ENCODE data around the gene CTBP1.

Gene CTBP1

DNA sequence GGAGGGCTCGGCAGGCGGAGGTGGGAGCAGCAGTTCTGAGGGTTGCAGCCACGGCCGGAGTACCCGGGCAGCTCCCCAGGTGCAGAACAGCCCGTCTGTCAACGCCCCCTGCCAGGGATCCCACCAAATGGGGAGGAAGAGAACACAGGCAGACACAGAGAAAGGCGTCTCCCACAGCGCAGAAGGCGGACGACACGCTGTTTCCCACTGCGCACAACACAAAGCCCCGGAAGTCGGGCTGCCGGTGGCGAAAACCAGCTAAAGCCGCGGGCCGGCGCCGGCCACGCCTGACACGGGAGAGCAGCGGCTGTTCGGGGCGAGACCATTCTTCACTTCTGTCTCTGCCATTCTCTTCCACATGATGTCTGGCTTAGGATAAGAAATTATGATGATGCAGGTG is 31.6 kb downstream of the CTBP1 start:
- WGBS, result 97% methylated on average over 25 of the region's 27 CpGs
- no peak overlapping the region for H2BK15ac ChIP-seq (ENCODE audit: low read depth, poor library complexity, severe bottlenecking)
- H3K4me1 ChIP-seq (ENCODE audit: control insufficient read depth, insufficient read depth, low read depth, low read length), result peaks cover 16% of the 10 kb centered on the region

GRCh38 chr4:1216869-1217294 is 32.0 kb downstream of the CTBP1 start:
- WGBS, result 96% methylated on average over 21 of the region's 21 CpGs
- H3K9me3 ChIP-seq (ENCODE audit: control insufficient read depth, low read length), result no peaks in the 10 kb centered on the region
- no peak overlapping the region for H2AFZ ChIP-seq (ENCODE audit: low read depth, low read length)
- H3K27ac ChIP-seq (ENCODE audit: low read length, poor library complexity, severe bottlenecking), result no peak overlapping the region
- no peak overlapping the region for H3K4me2 ChIP-seq (ENCODE audit: low read length, poor library complexity, severe bottlenecking)
- H2BK15ac ChIP-seq (ENCODE audit: low read depth, poor library complexity, severe bottlenecking), result no peak overlapping the region
- peaks cover 71 to 72% of the 10 kb centered on the region in 2 experiments for H3K36me3 ChIP-seq (ENCODE audit: control insufficient read depth in 1 of 2, insufficient read depth in 2 of 2, low read depth in 1 of 2, low read length in 2 of 2)
- H2BK12ac ChIP-seq (ENCODE audit: low read length in 2 of 2), result no peak overlapping the region
- peaks cover 56% of the 10 kb centered on the region for H3K79me1 ChIP-seq (replicated peaks; ENCODE audit: low read length, poor library complexity, severe bottlenecking)
- peaks cover 17% of the 10 kb centered on the region for H3K4me1 ChIP-seq (ENCODE audit: control insufficient read depth, insufficient read depth, low read depth, low read length)
- H2BK120ac ChIP-seq (ENCODE audit: low read depth, low read length), result no peak overlapping the region
- no peak overlapping the region for H4K8ac ChIP-seq (ENCODE audit: low read length)
- no peak for DNase-seq
- no peak overlapping the region for H3K18ac ChIP-seq (ENCODE audit: low read depth in 1 of 2, low read length in 2 of 2)
- H4K91ac ChIP-seq (ENCODE audit: low read length), result no peak overlapping the region
- H3K23ac ChIP-seq (ENCODE audit: low read length in 2 of 2), result no peak overlapping the region
- H2BK5ac ChIP-seq (ENCODE audit: low read depth, low read length, poor library complexity, severe bottlenecking), result no peak overlapping the region
- no peak overlapping the region for H2AK5ac ChIP-seq (ENCODE audit: low read length, severe bottlenecking)
- H3K4ac ChIP-seq (ENCODE audit: low read depth in 1 of 2, low read length in 2 of 2), result no peak overlapping the region
- H3K27me3 ChIP-seq (ENCODE audit: control insufficient read depth in 1 of 2, insufficient read depth in 1 of 2, low read length in 2 of 2), result no peaks in the 10 kb centered on the region
- no peak overlapping the region for H3K14ac ChIP-seq (ENCODE audit: low read length in 2 of 2)
- H3K4me3 ChIP-seq (ENCODE audit: insufficient read depth in 1 of 2, low read depth in 1 of 2, low read length in 2 of 2), result no peak overlapping the region
- no peak overlapping the region for H3K9ac ChIP-seq (ENCODE audit: low read length)

More for the DNA sequence above, 31.6 kb downstream of the CTBP1 start:
- Histone ChIP-seq H3K14ac (ENCODE audit: low read length in 2 of 2) (no peak overlapping the region), H3K4me2 (ENCODE audit: low read length, poor library complexity, severe bottlenecking) (no peak overlapping the region), H2BK5ac (ENCODE audit: low read depth, low read length, poor library complexity, severe bottlenecking) (no peak overlapping the region), H3K4me3 (ENCODE audit: insufficient read depth in 1 of 2, low read depth in 1 of 2, low read length in 2 of 2) (no peak overlapping the region), H4K8ac (ENCODE audit: low read length) (no peak overlapping the region), H2BK12ac (ENCODE audit: low read length in 2 of 2) (no peak overlapping the region), H4K91ac (ENCODE audit: low read length) (no peak overlapping the region), H2AK5ac (ENCODE audit: low read length, severe bottlenecking) (no peak overlapping the region), H3K18ac (ENCODE audit: low read depth in 1 of 2, low read length in 2 of 2) (no peak overlapping the region), H3K9me3 (ENCODE audit: control insufficient read depth, low read length) (no peaks in the 10 kb centered on the region), H3K36me3 (ENCODE audit: control insufficient read depth in 1 of 2, insufficient read depth in 2 of 2, low read depth in 1 of 2, low read length in 2 of 2) (peaks cover 67 to 71% of the 10 kb centered on the region in 2 experiments), H3K9ac (ENCODE audit: low read length) (no peak overlapping the region), H2BK120ac (ENCODE audit: low read depth, low read length) (no peak overlapping the region), H3K23ac (ENCODE audit: low read length in 2 of 2) (no peak overlapping the region), H3K27ac (ENCODE audit: low read length, poor library complexity, severe bottlenecking) (no peak overlapping the region), H3K4ac (ENCODE audit: low read depth in 1 of 2, low read length in 2 of 2) (no peak overlapping the region), H2AFZ (ENCODE audit: low read depth, low read length) (no peak overlapping the region), H3K79me1 (replicated peaks; ENCODE audit: low read length, poor library complexity, severe bottlenecking) (peaks cover 58% of the 10 kb centered on the region), H3K27me3 (ENCODE audit: control insufficient read depth in 1 of 2, insufficient read depth in 1 of 2, low read length in 2 of 2) (no peaks in the 10 kb centered on the region)
- DNase-seq, result no peak

DNA sequence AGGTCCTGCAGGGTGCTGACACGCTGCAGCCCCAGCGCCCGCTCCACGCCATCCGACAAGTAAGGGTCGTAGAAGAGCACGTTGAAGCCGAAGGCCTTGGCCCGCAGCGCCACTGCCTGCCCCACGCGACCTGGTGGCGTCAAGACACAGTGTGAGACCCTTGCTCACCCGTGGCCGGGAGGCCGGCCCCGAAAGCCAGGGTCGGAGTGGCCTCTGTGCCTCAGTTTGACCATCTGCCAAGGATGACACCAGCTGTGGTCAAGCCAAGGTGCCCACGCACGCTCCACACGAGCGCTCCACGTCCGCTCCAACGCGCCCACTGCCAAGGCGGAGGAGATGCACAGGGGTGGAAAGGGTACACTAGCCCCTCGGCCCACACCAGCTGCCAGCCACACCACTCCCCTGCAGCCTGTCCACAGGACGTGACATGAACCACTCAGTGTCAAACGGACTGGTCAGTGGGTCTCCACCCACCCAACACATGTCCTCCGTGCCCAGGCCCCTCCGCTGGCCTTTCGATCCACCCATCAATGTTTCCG is 32.8 kb downstream of the CTBP1 start:
- no peak overlapping the region for H3K27ac ChIP-seq (ENCODE audit: low read length, poor library complexity, severe bottlenecking)
- DNase-seq, result no peak
- no peak overlapping the region for H2AK5ac ChIP-seq (ENCODE audit: low read length, severe bottlenecking)
- H3K79me1 ChIP-seq (replicated peaks; ENCODE audit: low read length, poor library complexity, severe bottlenecking), result peaks cover 52% of the 10 kb centered on the region
- no peaks in the 10 kb centered on the region for H3K27me3 ChIP-seq (ENCODE audit: control insufficient read depth in 1 of 2, insufficient read depth in 1 of 2, low read length in 2 of 2)
- H3K9ac ChIP-seq (ENCODE audit: low read length), result no peak overlapping the region
- H2BK12ac ChIP-seq (ENCODE audit: low read length in 2 of 2), result peak overlapping the region in 1 of 2 experiments; percentile 7
- WGBS, result 96% methylated on average over 34 of the region's 34 CpGs
- no peaks in the 10 kb centered on the region for H3K9me3 ChIP-seq (ENCODE audit: control insufficient read depth, low read length)
- H4K91ac ChIP-seq (ENCODE audit: low read length), result peak overlapping the region; percentile 55
- H3K23ac ChIP-seq (ENCODE audit: low read length in 2 of 2), result no peak overlapping the region
- no peak overlapping the region for H2BK5ac ChIP-seq (ENCODE audit: low read depth, low read length, poor library complexity, severe bottlenecking)
- H2BK15ac ChIP-seq (ENCODE audit: low read depth, poor library complexity, severe bottlenecking), result no peak overlapping the region
- peaks cover 18% of the 10 kb centered on the region for H3K4me1 ChIP-seq (ENCODE audit: control insufficient read depth, insufficient read depth, low read depth, low read length)
- H2BK120ac ChIP-seq (ENCODE audit: low read depth, low read length), result no peak overlapping the region
- no peak overlapping the region for H4K8ac ChIP-seq (ENCODE audit: low read length)
- no peak overlapping the region for H3K4me2 ChIP-seq (ENCODE audit: low read length, poor library complexity, severe bottlenecking)
- no peak overlapping the region for H3K4me3 ChIP-seq (ENCODE audit: insufficient read depth in 1 of 2, low read depth in 1 of 2, low read length in 2 of 2)
- H3K18ac ChIP-seq (ENCODE audit: low read depth in 1 of 2, low read length in 2 of 2), result no peak overlapping the region
- peak overlapping the region in 1 of 2 experiments; percentile 27 for H3K14ac ChIP-seq (ENCODE audit: low read length in 2 of 2)
- H3K36me3 ChIP-seq (ENCODE audit: control insufficient read depth in 1 of 2, insufficient read depth in 2 of 2, low read depth in 1 of 2, low read length in 2 of 2), result peaks cover 69 to 71% of the 10 kb centered on the region in 2 experiments
- no peak overlapping the region for H2AFZ ChIP-seq (ENCODE audit: low read depth, low read length)
- H3K4ac ChIP-seq (ENCODE audit: low read depth in 1 of 2, low read length in 2 of 2), result no peak overlapping the region

- Histone ChIP-seq H2AK5ac (ENCODE audit: low read length, severe bottlenecking) (no peak overlapping the region), H3K79me1 (replicated peaks; ENCODE audit: low read length, poor library complexity, severe bottlenecking) (peaks cover 50% of the 10 kb centered on the region), H2BK12ac (ENCODE audit: low read length in 2 of 2) (peak overlapping the region in 1 of 2 experiments; percentile 17), H3K4me2 (ENCODE audit: low read length, poor library complexity, severe bottlenecking) (no peak overlapping the region), H4K8ac (ENCODE audit: low read length) (no peak overlapping the region), H3K27ac (ENCODE audit: low read length, poor library complexity, severe bottlenecking) (no peak overlapping the region), H3K36me3 (ENCODE audit: control insufficient read depth in 1 of 2, insufficient read depth in 2 of 2, low read depth in 1 of 2, low read length in 2 of 2) (peaks cover 69 to 71% of the 10 kb centered on the region in 2 experiments), H3K4me3 (ENCODE audit: insufficient read depth in 1 of 2, low read depth in 1 of 2, low read length in 2 of 2) (no peak overlapping the region), H2BK15ac (ENCODE audit: low read depth, poor library complexity, severe bottlenecking) (no peak overlapping the region), H2AFZ (ENCODE audit: low read depth, low read length) (no peak overlapping the region), H3K9ac (ENCODE audit: low read length) (peak overlapping the region; percentile 10), H3K18ac (ENCODE audit: low read depth in 1 of 2, low read length in 2 of 2) (no peak overlapping the region), H3K27me3 (ENCODE audit: control insufficient read depth in 1 of 2, insufficient read depth in 1 of 2, low read length in 2 of 2) (no peaks in the 10 kb centered on the region), H2BK5ac (ENCODE audit: low read depth, low read length, poor library complexity, severe bottlenecking) (no peak overlapping the region), H2BK120ac (ENCODE audit: low read depth, low read length) (no peak overlapping the region), H3K23ac (ENCODE audit: low read length in 2 of 2) (no peak overlapping the region), H3K4me1 (ENCODE audit: control insufficient read depth, insufficient read depth, low read depth, low read length) (peaks cover 25% of the 10 kb centered on the region), H3K4ac (ENCODE audit: low read depth in 1 of 2, low read length in 2 of 2) (no peak overlapping the region), H3K9me3 (ENCODE audit: control insufficient read depth, low read length) (no peaks in the 10 kb centered on the region), H4K91ac (ENCODE audit: low read length) (peak overlapping the region; percentile 40), H3K14ac (ENCODE audit: low read length in 2 of 2) (no peak overlapping the region)
- DNase-seq, result no peak
- WGBS, result 91% methylated on average over 31 of the region's 31 CpGs
Measured at GRCh38 chr4:1215141-1216075, 33.5 kb downstream of the CTBP1 start.

All from mesenchymal stem cell (in vitro differentiated cells and primary cell).